Measurements from ENCODE around the gene HINT2.

HINT2 gene

GRCh38 chr9:35795695-35796094 lies 19.1 kb downstream of the HINT2 start:
- no peak overlapping the region for H3K4me3 ChIP-seq (ENCODE audit: insufficient read length, low read depth)
- peaks cover 8% of the 10 kb centered on the region for H3K36me3 ChIP-seq (ENCODE audit: insufficient read depth, insufficient read length, low read length)
- DNase-seq (ENCODE audit: low read depth, low spot score): no peak
- peaks cover 9% of the 10 kb centered on the region for H3K27me3 ChIP-seq (ENCODE audit: insufficient read depth, insufficient read length)
- H3K4me1 ChIP-seq (ENCODE audit: insufficient read depth, insufficient read length): peaks cover 4% of the 10 kb centered on the region
- no peaks in the 10 kb centered on the region for H3K9me3 ChIP-seq (ENCODE audit: insufficient read depth, low read length)
- no peak overlapping the region for H3K9ac ChIP-seq (ENCODE audit: insufficient read length, low read depth)
- TF ChIP-seq SUZ12 (IDR thresholded peaks at IDR 0.05; ENCODE audit: extremely low read depth, insufficient read depth, insufficient read length) (no peak), YY1 (IDR thresholded peaks at IDR 0.05; ENCODE audit: insufficient read depth, insufficient read length) (no peak), ZNF274 (IDR thresholded peaks at IDR 0.05; ENCODE audit: low read depth, low read length) (no peak)

GRCh38 chr9:35793461-35793860 lies 21.4 kb downstream of the HINT2 start:
- Histone ChIP-seq H3K9ac (ENCODE audit: insufficient read length, low read depth) (no peak overlapping the region), H3K27me3 (ENCODE audit: insufficient read depth, insufficient read length) (peaks cover 9% of the 10 kb centered on the region), H3K4me1 (ENCODE audit: insufficient read depth, insufficient read length) (peaks cover 4% of the 10 kb centered on the region), H3K9me3 (ENCODE audit: insufficient read depth, low read length) (no peaks in the 10 kb centered on the region), H3K36me3 (ENCODE audit: insufficient read depth, insufficient read length, low read length) (no peaks in the 10 kb centered on the region), H3K4me3 (ENCODE audit: insufficient read length, low read depth) (no peak overlapping the region)
- DNase-seq (ENCODE audit: low read depth, low spot score): no peak
- no peak for TF ChIP-seq SUZ12 (IDR thresholded peaks at IDR 0.05; ENCODE audit: extremely low read depth, insufficient read depth, insufficient read length)
- TF ChIP-seq ZNF274 (IDR thresholded peaks at IDR 0.05; ENCODE audit: low read depth, low read length): no peak
- TF ChIP-seq YY1 (IDR thresholded peaks at IDR 0.05; ENCODE audit: insufficient read depth, insufficient read length): no peak

- peaks cover 4% of the 10 kb centered on the region for H3K4me1 ChIP-seq (ENCODE audit: insufficient read depth, insufficient read length)
- H3K4me3 ChIP-seq (ENCODE audit: insufficient read length, low read depth): no peak overlapping the region
- no peaks in the 10 kb centered on the region for H3K9me3 ChIP-seq (ENCODE audit: insufficient read depth, low read length)
- no peaks in the 10 kb centered on the region for H3K36me3 ChIP-seq (ENCODE audit: insufficient read depth, insufficient read length, low read length)
- DNase-seq (ENCODE audit: low read depth, low spot score): no peak
- peaks cover 9% of the 10 kb centered on the region for H3K27me3 ChIP-seq (ENCODE audit: insufficient read depth, insufficient read length)
- H3K9ac ChIP-seq (ENCODE audit: insufficient read length, low read depth): no peak overlapping the region
- TF ChIP-seq SUZ12 (IDR thresholded peaks at IDR 0.05; ENCODE audit: extremely low read depth, insufficient read depth, insufficient read length) (no peak), ZNF274 (IDR thresholded peaks at IDR 0.05; ENCODE audit: low read depth, low read length) (no peak), YY1 (IDR thresholded peaks at IDR 0.05; ENCODE audit: insufficient read depth, insufficient read length) (no peak)
These were observed 22.0 kb downstream of the HINT2 start for GRCh38 chr9:35792826-35793225.

GRCh38 chr9:35792024-35792813 lies 22.6 kb downstream of the HINT2 start:
- TF ChIP-seq ZNF274 (IDR thresholded peaks at IDR 0.05; ENCODE audit: low read depth, low read length) (no peak), SUZ12 (IDR thresholded peaks at IDR 0.05; ENCODE audit: extremely low read depth, insufficient read depth, insufficient read length) (no peak), YY1 (IDR thresholded peaks at IDR 0.05; ENCODE audit: insufficient read depth, insufficient read length) (no peak)
- DNase-seq (ENCODE audit: low read depth, low spot score): no peak
- Histone ChIP-seq H3K27me3 (ENCODE audit: insufficient read depth, insufficient read length) (peaks cover 9% of the 10 kb centered on the region), H3K36me3 (ENCODE audit: insufficient read depth, insufficient read length, low read length) (no peaks in the 10 kb centered on the region), H3K9ac (ENCODE audit: insufficient read length, low read depth) (peak overlapping the region; percentile 74), H3K9me3 (ENCODE audit: insufficient read depth, low read length) (no peaks in the 10 kb centered on the region), H3K4me3 (ENCODE audit: insufficient read length, low read depth) (peak overlapping the region; percentile 69), H3K4me1 (ENCODE audit: insufficient read depth, insufficient read length) (peaks cover 4% of the 10 kb centered on the region)

- no peaks in the 10 kb centered on the region for H3K36me3 ChIP-seq (ENCODE audit: insufficient read depth, insufficient read length, low read length)
- H3K4me1 ChIP-seq (ENCODE audit: insufficient read depth, insufficient read length): peaks cover 4% of the 10 kb centered on the region
- H3K4me3 ChIP-seq (ENCODE audit: insufficient read length, low read depth): peak within 1 kb of the TSS; percentile 69
- H3K9ac ChIP-seq (ENCODE audit: insufficient read length, low read depth): peak within 1 kb of the TSS; percentile 80
- no peak for DNase-seq (ENCODE audit: low read depth, low spot score)
- no peaks in the 10 kb centered on the region for H3K9me3 ChIP-seq (ENCODE audit: insufficient read depth, low read length)
- peaks cover 9% of the 10 kb centered on the region for H3K27me3 ChIP-seq (ENCODE audit: insufficient read depth, insufficient read length)
- TF ChIP-seq SUZ12 (IDR thresholded peaks at IDR 0.05; ENCODE audit: extremely low read depth, insufficient read depth, insufficient read length): no peak
These were observed 23.4 kb downstream of the HINT2 start, which contains the start of gene NPR2 for GRCh38 chr9:35791297-35791921. TSS of gene NPR2 (plus strand) at chr9:35791591. CDS start at chr9:35792409, 818 bp downstream.

GRCh38 chr9:35790385-35791296 lies 24.2 kb downstream of the HINT2 start:
- Histone ChIP-seq H3K4me3 (ENCODE audit: insufficient read length, low read depth) (peak overlapping the region; percentile 20), H3K27me3 (ENCODE audit: insufficient read depth, insufficient read length) (peaks cover 9% of the 10 kb centered on the region), H3K4me1 (ENCODE audit: insufficient read depth, insufficient read length) (peaks cover 4% of the 10 kb centered on the region), H3K36me3 (ENCODE audit: insufficient read depth, insufficient read length, low read length) (no peaks in the 10 kb centered on the region), H3K9me3 (ENCODE audit: insufficient read depth, low read length) (no peaks in the 10 kb centered on the region), H3K9ac (ENCODE audit: insufficient read length, low read depth) (peak overlapping the region; percentile 80)
- TF ChIP-seq SUZ12 (IDR thresholded peaks at IDR 0.05; ENCODE audit: extremely low read depth, insufficient read depth, insufficient read length): no peak
- no peak for TF ChIP-seq YY1 (IDR thresholded peaks at IDR 0.05; ENCODE audit: insufficient read depth, insufficient read length)
- no peak for TF ChIP-seq ZNF274 (IDR thresholded peaks at IDR 0.05; ENCODE audit: low read depth, low read length)
- peak; percentile 62 for DNase-seq (ENCODE audit: low read depth, low spot score)

Measured in NT2/D1 (cell line).